GM12864 (cell line): ENCODE data around the gene NFKBIA.

Source experiments
- DNase-seq: peaks from one replicate; pipeline ENCODE4 v3.0.0-alpha.2; 2011; ENCODE audit warnings: low read depth
- H3K4me3 ChIP-seq: 2 replicates; pipeline ENCODE4 v1.5.1; 2011; ENCODE audit warnings: mild to moderate bottlenecking, low read depth, low read length, control low read depth
- TF ChIP-seq, protein P1 (sequence below): IDR thresholded peaks from 2 replicates; pipeline ENCODE4 v1.5.1; 2011; ENCODE audit warnings: low read depth, mild to moderate bottlenecking, moderate library complexity, low read length, control low read depth, inconsistent platforms; ENCODE audit errors: missing control alignments

NFKBIA gene

DNA sequence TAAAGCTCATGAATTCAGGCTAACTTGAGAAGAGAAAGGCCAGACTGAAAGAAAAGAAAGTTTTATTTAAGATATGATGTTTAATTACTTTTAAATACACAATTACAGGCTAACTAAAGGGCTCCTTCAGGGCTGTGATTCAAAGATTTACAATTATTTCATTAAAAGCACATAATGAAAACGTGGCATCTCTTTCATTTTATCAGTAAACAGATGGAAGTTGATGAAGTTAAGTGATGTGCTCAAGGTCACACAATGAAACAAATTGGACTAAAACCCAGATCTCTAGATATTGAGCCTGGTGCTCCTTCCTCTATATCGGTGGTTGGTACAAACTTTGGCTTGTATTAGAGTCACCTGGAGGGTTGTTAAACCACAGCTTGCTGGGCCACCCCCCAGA lies 13.5 kb upstream of the NFKBIA start:
- H3K4me3 ChIP-seq: no peak overlapping the region
- no peak for DNase-seq
- TF ChIP-seq, protein P1, sequence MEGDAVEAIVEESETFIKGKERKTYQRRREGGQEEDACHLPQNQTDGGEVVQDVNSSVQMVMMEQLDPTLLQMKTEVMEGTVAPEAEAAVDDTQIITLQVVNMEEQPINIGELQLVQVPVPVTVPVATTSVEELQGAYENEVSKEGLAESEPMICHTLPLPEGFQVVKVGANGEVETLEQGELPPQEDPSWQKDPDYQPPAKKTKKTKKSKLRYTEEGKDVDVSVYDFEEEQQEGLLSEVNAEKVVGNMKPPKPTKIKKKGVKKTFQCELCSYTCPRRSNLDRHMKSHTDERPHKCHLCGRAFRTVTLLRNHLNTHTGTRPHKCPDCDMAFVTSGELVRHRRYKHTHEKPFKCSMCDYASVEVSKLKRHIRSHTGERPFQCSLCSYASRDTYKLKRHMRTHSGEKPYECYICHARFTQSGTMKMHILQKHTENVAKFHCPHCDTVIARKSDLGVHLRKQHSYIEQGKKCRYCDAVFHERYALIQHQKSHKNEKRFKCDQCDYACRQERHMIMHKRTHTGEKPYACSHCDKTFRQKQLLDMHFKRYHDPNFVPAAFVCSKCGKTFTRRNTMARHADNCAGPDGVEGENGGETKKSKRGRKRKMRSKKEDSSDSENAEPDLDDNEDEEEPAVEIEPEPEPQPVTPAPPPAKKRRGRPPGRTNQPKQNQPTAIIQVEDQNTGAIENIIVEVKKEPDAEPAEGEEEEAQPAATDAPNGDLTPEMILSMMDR: no peak

DNA sequence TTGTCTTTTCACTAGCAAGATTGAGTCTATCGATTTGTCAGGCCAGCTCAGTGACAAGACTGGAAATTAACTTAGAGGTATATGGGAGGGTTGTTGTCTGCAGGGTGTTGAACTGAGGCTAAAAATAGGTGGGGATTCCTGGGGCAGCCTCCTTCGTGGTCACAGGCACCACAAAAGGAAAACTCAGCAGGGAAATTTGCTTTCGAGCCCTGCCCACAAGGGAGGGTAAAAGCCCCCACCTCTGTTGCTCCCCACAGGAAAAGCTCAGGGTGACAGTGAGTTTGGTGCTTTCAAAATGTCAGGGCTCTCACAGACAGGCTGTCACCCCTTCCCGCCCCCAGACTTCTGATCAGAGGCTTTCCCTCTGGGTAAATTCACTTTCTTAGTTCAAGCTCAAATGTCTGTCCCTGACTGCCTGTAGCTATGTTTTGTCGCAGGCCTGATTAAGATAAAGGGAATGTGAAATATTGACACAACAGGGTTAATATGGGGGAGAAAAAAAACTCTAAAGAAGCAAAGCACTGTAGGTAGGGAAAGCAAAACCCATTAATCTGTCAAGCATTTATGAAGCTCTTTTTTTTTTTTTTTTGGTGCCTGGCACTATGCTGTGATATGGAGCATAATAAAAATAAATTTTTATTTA lies 11.7 kb upstream of the NFKBIA start:
- DNase-seq: peak; percentile 70
- no peak overlapping the region; the same call in 1 of the 2 replicates for H3K4me3 ChIP-seq
- TF ChIP-seq, protein P1: no peak

DNA sequence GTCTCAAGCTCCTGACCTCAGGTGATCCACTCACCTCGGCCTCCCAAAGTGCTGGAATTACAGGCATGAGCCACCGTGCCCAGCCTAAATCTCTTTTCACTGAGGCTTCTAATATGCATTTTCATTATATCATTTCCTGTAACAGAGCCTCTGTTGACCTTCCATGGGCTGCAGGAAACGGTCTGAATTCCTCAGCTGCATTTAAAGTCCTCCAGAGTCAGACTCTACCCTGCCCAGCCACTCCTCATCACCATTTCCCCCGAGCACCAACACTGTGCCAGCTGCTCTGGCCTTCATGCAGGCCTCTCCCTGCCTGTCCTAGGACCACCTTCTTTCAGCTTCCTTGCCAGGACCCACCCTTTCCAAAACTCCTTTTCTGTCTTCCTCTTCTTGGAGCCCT lies 9.8 kb upstream of the NFKBIA start:
- TF ChIP-seq, protein P1: no peak
- DNase-seq: no peak
- no peak overlapping the region for H3K4me3 ChIP-seq

DNA sequence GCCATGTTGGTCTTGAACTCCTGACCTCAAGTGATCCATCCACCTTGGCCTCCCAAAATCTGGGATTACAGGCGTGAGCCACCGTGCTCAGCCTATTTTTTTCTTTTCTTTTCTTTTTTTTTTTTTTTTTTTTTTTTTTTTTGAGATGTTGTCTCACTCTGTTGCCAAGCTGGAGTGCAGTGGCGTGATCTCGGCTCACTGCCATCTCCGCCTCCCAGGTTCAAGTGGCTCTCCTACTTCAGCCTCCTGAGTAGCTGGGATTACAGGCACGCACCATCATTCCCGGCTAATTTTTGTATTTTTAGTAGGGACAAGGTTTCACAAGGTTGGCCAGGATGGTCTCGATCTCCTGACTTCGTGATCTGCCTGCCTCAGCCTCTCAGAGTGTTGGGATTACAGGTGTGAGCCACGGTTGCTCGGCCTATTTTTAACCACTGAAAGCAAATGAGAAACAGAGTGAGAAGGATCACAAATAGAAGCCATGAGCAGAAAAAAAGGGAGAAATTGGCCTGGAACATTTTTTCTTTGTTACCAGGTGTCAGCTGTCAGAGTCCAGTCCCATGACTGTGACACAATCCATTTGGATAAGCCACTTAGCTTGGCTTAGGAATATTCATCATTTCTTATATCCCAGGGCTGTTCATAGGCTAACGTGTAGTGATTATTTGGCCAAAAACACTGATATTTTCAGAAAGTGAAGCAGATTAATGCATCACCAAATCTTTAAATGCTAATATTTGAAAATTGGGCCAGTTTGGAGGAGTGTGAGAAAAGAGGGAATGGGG lies 7.9 kb upstream of the NFKBIA start:
- TF ChIP-seq, protein P1: no peak

DNA sequence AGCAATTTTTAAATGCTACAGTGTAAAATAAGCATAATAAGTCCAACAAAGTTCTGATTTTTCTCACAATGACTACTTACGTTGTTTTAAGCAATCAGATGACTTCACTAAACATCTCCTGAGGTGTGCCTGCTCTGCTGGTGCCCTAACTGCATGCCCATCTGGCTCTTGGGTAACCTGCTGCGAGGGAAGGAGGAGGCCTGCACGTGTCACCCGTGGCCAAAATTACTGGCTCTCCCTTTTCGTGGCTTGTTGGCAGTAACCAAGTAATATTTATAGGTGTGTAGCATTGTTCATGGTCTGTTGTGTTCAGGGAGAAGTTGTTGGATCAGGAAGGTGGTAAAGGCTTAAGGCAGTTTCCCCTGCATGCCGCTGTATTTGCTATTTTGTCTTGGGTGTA lies 6.3 kb upstream of the NFKBIA start:
- H3K4me3 ChIP-seq: no peak overlapping the region
- TF ChIP-seq, protein P1: no peak
- DNase-seq: no peak

More for the DNA sequence above, 7.9 kb upstream of the NFKBIA start:
- H3K4me3 ChIP-seq: no peak overlapping the region
- no peak for DNase-seq

DNA sequence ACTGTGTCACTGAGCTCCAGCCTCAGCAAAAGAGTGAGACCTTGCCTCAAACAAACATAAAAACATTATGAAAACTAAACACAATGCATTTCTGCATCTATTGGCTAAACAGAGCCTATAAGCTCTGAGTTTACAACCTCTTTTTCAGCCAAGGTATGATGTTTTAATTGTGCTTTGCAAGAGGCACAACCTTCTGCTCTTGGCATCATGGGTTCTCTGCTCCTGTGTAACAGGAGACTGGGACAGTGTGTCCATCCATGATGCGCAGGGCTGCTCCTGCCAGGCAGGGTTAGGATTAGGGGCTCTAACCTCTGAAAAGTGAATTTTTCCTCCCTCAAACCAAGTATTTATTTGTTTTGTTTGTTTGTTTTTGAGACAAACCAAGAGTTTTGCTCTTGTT lies 5.0 kb upstream of the NFKBIA start:
- TF ChIP-seq, protein P1: no peak
- DNase-seq: no peak

More for the DNA sequence above, 5.0 kb upstream of the NFKBIA start:
- H3K4me3 ChIP-seq: no peak overlapping the region
